ENCODE results near the gene CDC27.

CDC27 gene

DNA sequence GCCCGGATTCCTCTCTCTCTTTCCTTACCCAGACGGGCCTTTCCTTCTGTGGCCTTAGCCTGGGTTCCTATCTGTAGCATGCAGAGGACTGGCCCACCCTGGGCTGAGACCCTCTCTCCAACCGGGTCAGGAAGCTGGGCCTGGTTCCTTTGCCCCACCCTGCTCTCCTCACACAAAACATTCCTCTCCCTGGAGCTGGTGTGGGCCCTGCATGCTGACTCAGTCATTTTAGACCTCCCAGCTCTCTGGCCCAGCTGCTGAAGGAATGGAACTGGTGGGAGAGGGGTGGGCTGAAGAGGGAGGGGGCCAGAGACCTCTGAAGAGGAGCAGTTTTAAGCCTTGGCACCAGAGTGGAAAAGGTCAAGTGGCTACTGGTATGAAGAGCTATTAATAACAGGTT, 21.0 kb upstream of the CDC27 start:
- Histone ChIP-seq H2BK15ac (ENCODE audit: low read depth, poor library complexity, severe bottlenecking) (no peak overlapping the region), H3K9me3 (ENCODE audit: control insufficient read depth, low read length) (no peaks in the 10 kb centered on the region), H3K4me2 (ENCODE audit: low read length, poor library complexity, severe bottlenecking) (no peak overlapping the region), H4K91ac (ENCODE audit: low read length) (no peak overlapping the region), H3K18ac (ENCODE audit: low read depth in 1 of 2, low read length in 2 of 2) (no peak overlapping the region), H2BK12ac (ENCODE audit: low read length in 2 of 2) (no peak overlapping the region), H4K8ac (ENCODE audit: low read length) (peak overlapping the region; percentile 20), H3K36me3 (ENCODE audit: control insufficient read depth in 1 of 2, insufficient read depth in 2 of 2, low read depth in 1 of 2, low read length in 2 of 2) (no peaks in the 10 kb centered on the region), H3K23ac (ENCODE audit: low read length in 2 of 2) (no peak overlapping the region), H2AFZ (ENCODE audit: low read depth, low read length) (no peak overlapping the region), H2BK120ac (ENCODE audit: low read depth, low read length) (no peak overlapping the region), H3K27me3 (ENCODE audit: control insufficient read depth in 1 of 2, insufficient read depth in 1 of 2, low read length in 2 of 2) (no peaks in the 10 kb centered on the region), H2AK5ac (ENCODE audit: low read length, severe bottlenecking) (peak overlapping the region; percentile 37), H2BK5ac (ENCODE audit: low read depth, low read length, poor library complexity, severe bottlenecking) (no peak overlapping the region), H3K14ac (ENCODE audit: low read length in 2 of 2) (no peak overlapping the region), H3K79me1 (replicated peaks; ENCODE audit: low read length, poor library complexity, severe bottlenecking) (no peaks in the 10 kb centered on the region), H3K4ac (ENCODE audit: low read depth in 1 of 2, low read length in 2 of 2) (no peak overlapping the region), H3K4me3 (ENCODE audit: insufficient read depth in 1 of 2, low read depth in 1 of 2, low read length in 2 of 2) (no peak overlapping the region), H3K27ac (ENCODE audit: low read length, poor library complexity, severe bottlenecking) (no peak overlapping the region), H3K4me1 (ENCODE audit: control insufficient read depth, insufficient read depth, low read depth, low read length) (peaks cover 23% of the 10 kb centered on the region), H3K9ac (ENCODE audit: low read length) (no peak overlapping the region)
- 43% methylated on average over 3 of the region's 3 CpGs for WGBS
- DNase-seq: no peak

DNA sequence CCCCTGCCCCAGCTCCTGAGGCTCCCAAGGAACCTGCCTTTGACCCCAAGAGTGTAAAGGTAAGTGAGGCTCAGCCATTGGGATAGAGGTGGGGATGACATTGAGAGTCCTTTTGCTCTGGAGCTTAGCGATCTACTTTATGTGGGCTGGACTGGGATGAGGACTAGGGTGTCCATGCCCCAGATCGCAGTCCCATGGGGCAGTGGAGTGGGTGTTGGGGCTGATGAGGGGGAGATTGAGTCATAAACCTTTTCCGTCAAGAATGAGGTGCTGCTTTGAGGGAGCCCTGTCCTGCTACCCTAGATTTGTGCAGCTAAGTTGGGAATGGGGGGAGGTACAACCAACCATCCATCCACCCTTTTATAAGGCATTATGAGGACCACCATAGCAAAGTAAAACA, 20.4 kb upstream of the CDC27 start:
- Histone ChIP-seq H3K9me3 (ENCODE audit: control insufficient read depth, low read length) (no peaks in the 10 kb centered on the region), H4K91ac (ENCODE audit: low read length) (no peak overlapping the region), H3K27ac (ENCODE audit: low read length, poor library complexity, severe bottlenecking) (no peak overlapping the region), H2BK5ac (ENCODE audit: low read depth, low read length, poor library complexity, severe bottlenecking) (no peak overlapping the region), H2BK15ac (ENCODE audit: low read depth, poor library complexity, severe bottlenecking) (peak overlapping the region; percentile 29), H4K8ac (ENCODE audit: low read length) (no peak overlapping the region), H2BK120ac (ENCODE audit: low read depth, low read length) (no peak overlapping the region), H3K4me1 (ENCODE audit: control insufficient read depth, insufficient read depth, low read depth, low read length) (peaks cover 26% of the 10 kb centered on the region), H3K27me3 (ENCODE audit: control insufficient read depth in 1 of 2, insufficient read depth in 1 of 2, low read length in 2 of 2) (no peaks in the 10 kb centered on the region), H3K23ac (ENCODE audit: low read length in 2 of 2) (no peak overlapping the region), H3K14ac (ENCODE audit: low read length in 2 of 2) (no peak overlapping the region), H3K36me3 (ENCODE audit: control insufficient read depth in 1 of 2, insufficient read depth in 2 of 2, low read depth in 1 of 2, low read length in 2 of 2) (no peaks in the 10 kb centered on the region), H2AK5ac (ENCODE audit: low read length, severe bottlenecking) (peak overlapping the region; percentile 79), H3K4ac (ENCODE audit: low read depth in 1 of 2, low read length in 2 of 2) (peak overlapping the region in 1 of 2 experiments; percentile 24), H2BK12ac (ENCODE audit: low read length in 2 of 2) (peak overlapping the region in 1 of 2 experiments; percentile 57), H3K18ac (ENCODE audit: low read depth in 1 of 2, low read length in 2 of 2) (no peak overlapping the region), H3K4me2 (ENCODE audit: low read length, poor library complexity, severe bottlenecking) (no peak overlapping the region), H2AFZ (ENCODE audit: low read depth, low read length) (no peak overlapping the region), H3K9ac (ENCODE audit: low read length) (no peak overlapping the region), H3K79me1 (replicated peaks; ENCODE audit: low read length, poor library complexity, severe bottlenecking) (no peaks in the 10 kb centered on the region), H3K4me3 (ENCODE audit: insufficient read depth in 1 of 2, low read depth in 1 of 2, low read length in 2 of 2) (no peak overlapping the region)
- 92% methylated on average over 2 of the region's 3 CpGs for WGBS
- no peak for DNase-seq

GRCh38 chr17:47208744-47209488, 19.8 kb upstream of the CDC27 start, which contains the start of gene MYL4:
MYL4 (plus strand) TSS chr17:47209348; CDS start chr17:47209423, 75 bp downstream.
- Histone ChIP-seq H2BK15ac (ENCODE audit: low read depth, poor library complexity, severe bottlenecking) (peak within 1 kb of the TSS; percentile 29), H3K27me3 (ENCODE audit: control insufficient read depth in 1 of 2, insufficient read depth in 1 of 2, low read length in 2 of 2) (no peaks in the 10 kb centered on the region), H3K18ac (ENCODE audit: low read depth in 1 of 2, low read length in 2 of 2) (peak within 1 kb of the TSS in 1 of 2 experiments; percentile 21), H3K4me1 (ENCODE audit: control insufficient read depth, insufficient read depth, low read depth, low read length) (peaks cover 29% of the 10 kb centered on the region), H3K9ac (ENCODE audit: low read length) (no peak within 1 kb of the TSS), H2BK120ac (ENCODE audit: low read depth, low read length) (no peak within 1 kb of the TSS), H2AFZ (ENCODE audit: low read depth, low read length) (no peak within 1 kb of the TSS), H4K8ac (ENCODE audit: low read length) (peak within 1 kb of the TSS; percentile 20), H3K4me2 (ENCODE audit: low read length, poor library complexity, severe bottlenecking) (no peak within 1 kb of the TSS), H3K14ac (ENCODE audit: low read length in 2 of 2) (peak within 1 kb of the TSS in 1 of 2 experiments; percentile 11), H2AK5ac (ENCODE audit: low read length, severe bottlenecking) (peak within 1 kb of the TSS; percentile 79), H3K9me3 (ENCODE audit: control insufficient read depth, low read length) (no peaks in the 10 kb centered on the region), H2BK5ac (ENCODE audit: low read depth, low read length, poor library complexity, severe bottlenecking) (peak within 1 kb of the TSS; percentile 20), H3K4ac (ENCODE audit: low read depth in 1 of 2, low read length in 2 of 2) (peak within 1 kb of the TSS in 1 of 2 experiments; percentile 24), H3K79me1 (replicated peaks; ENCODE audit: low read length, poor library complexity, severe bottlenecking) (no peaks in the 10 kb centered on the region), H4K91ac (ENCODE audit: low read length) (no peak within 1 kb of the TSS), H3K36me3 (ENCODE audit: control insufficient read depth in 1 of 2, insufficient read depth in 2 of 2, low read depth in 1 of 2, low read length in 2 of 2) (no peaks in the 10 kb centered on the region), H3K27ac (ENCODE audit: low read length, poor library complexity, severe bottlenecking) (no peak within 1 kb of the TSS), H2BK12ac (ENCODE audit: low read length in 2 of 2) (peak within 1 kb of the TSS in 1 of 2 experiments; percentile 57), H3K4me3 (ENCODE audit: insufficient read depth in 1 of 2, low read depth in 1 of 2, low read length in 2 of 2) (no peak within 1 kb of the TSS), H3K23ac (ENCODE audit: low read length in 2 of 2) (no peak within 1 kb of the TSS)
- peak; percentile 25 for DNase-seq
- 70% methylated on average over 6 of the region's 6 CpGs for WGBS

GRCh38 chr17:47207143-47208067, 18.3 kb upstream of the CDC27 start:
- no peaks in the 10 kb centered on the region for H3K79me1 ChIP-seq (replicated peaks; ENCODE audit: low read length, poor library complexity, severe bottlenecking)
- no peak overlapping the region for H3K14ac ChIP-seq (ENCODE audit: low read length in 2 of 2)
- no peak overlapping the region for H2AFZ ChIP-seq (ENCODE audit: low read depth, low read length)

More at GRCh38 chr17:47207143-47208067, 18.3 kb upstream of the CDC27 start:
- no peak overlapping the region for H3K27ac ChIP-seq (ENCODE audit: low read length, poor library complexity, severe bottlenecking)
- H3K9me3 ChIP-seq (ENCODE audit: control insufficient read depth, low read length): no peaks in the 10 kb centered on the region
- peak overlapping the region; percentile 92 for H2AK5ac ChIP-seq (ENCODE audit: low read length, severe bottlenecking)
- H2BK120ac ChIP-seq (ENCODE audit: low read depth, low read length): no peak overlapping the region
- no peak overlapping the region for H4K91ac ChIP-seq (ENCODE audit: low read length)
- 82% methylated on average over 8 of the region's 8 CpGs for WGBS
- no peak for DNase-seq
- H2BK15ac ChIP-seq (ENCODE audit: low read depth, poor library complexity, severe bottlenecking): no peak overlapping the region
- peak overlapping the region in 1 of 2 experiments; percentile 59 for H3K4ac ChIP-seq (ENCODE audit: low read depth in 1 of 2, low read length in 2 of 2)
- peak overlapping the region in 1 of 2 experiments; percentile 31 for H2BK12ac ChIP-seq (ENCODE audit: low read length in 2 of 2)
- H3K23ac ChIP-seq (ENCODE audit: low read length in 2 of 2): no peak overlapping the region
- H3K27me3 ChIP-seq (ENCODE audit: control insufficient read depth in 1 of 2, insufficient read depth in 1 of 2, low read length in 2 of 2): no peaks in the 10 kb centered on the region
- H4K8ac ChIP-seq (ENCODE audit: low read length): peak overlapping the region; percentile 1
- peaks cover 30% of the 10 kb centered on the region for H3K4me1 ChIP-seq (ENCODE audit: control insufficient read depth, insufficient read depth, low read depth, low read length)
- no peak overlapping the region for H3K4me3 ChIP-seq (ENCODE audit: insufficient read depth in 1 of 2, low read depth in 1 of 2, low read length in 2 of 2)
- H2BK5ac ChIP-seq (ENCODE audit: low read depth, low read length, poor library complexity, severe bottlenecking): no peak overlapping the region
- no peak overlapping the region for H3K18ac ChIP-seq (ENCODE audit: low read depth in 1 of 2, low read length in 2 of 2)
- H3K9ac ChIP-seq (ENCODE audit: low read length): no peak overlapping the region
- no peak overlapping the region for H3K4me2 ChIP-seq (ENCODE audit: low read length, poor library complexity, severe bottlenecking)
- H3K36me3 ChIP-seq (ENCODE audit: control insufficient read depth in 1 of 2, insufficient read depth in 2 of 2, low read depth in 1 of 2, low read length in 2 of 2): no peaks in the 10 kb centered on the region
